Brain pericyte (primary cell): Measurements from ENCODE around the gene SDHAF2.
"Not testable (repeated sequence)": the region's sequence is repeated elsewhere in the genome, so short reads cannot be mapped to it uniquely, and the experiment has no call there.

ENCODE experiments used
- DNase-seq: peaks from one replicate; pipeline ENCODE4 v3.0.0-alpha.2; 2012; ENCODE audit warnings: low read depth, low spot score

SDHAF2 gene

GRCh38 chr11:61476371-61476770 lies 46.4 kb downstream of the SDHAF2 start:
- DNase-seq: no peak

GRCh38 chr11:61477126-61477525 lies 47.2 kb downstream of the SDHAF2 start:
- no peak for DNase-seq

- no peak for DNase-seq
Measured at GRCh38 chr11:61477727-61478148, 47.8 kb downstream of the SDHAF2 start.

GRCh38 chr11:61479360-61480058 lies 49.6 kb downstream of the SDHAF2 start:
- not testable (repeated sequence) for DNase-seq

GRCh38 chr11:61480261-61480993 lies 50.5 kb downstream of the SDHAF2 start:
- no peak for DNase-seq

- DNase-seq: no peak
Measured at GRCh38 chr11:61480994-61481335, 51.0 kb downstream of the SDHAF2 start.

- DNase-seq: no peak
Measured at GRCh38 chr11:61481806-61482205, 51.9 kb downstream of the SDHAF2 start.

GRCh38 chr11:61482513-61482912 lies 52.6 kb downstream of the SDHAF2 start:
- DNase-seq: no peak

- DNase-seq: no peak
Measured at GRCh38 chr11:61484541-61484940, 54.6 kb downstream of the SDHAF2 start.

GRCh38 chr11:61485080-61485479 lies 55.2 kb downstream of the SDHAF2 start:
- DNase-seq: no peak

GRCh38 chr11:61486011-61486620 lies 56.2 kb downstream of the SDHAF2 start:
- DNase-seq: no peak

GRCh38 chr11:61486779-61487178 lies 56.9 kb downstream of the SDHAF2 start:
- no peak for DNase-seq

GRCh38 chr11:61487342-61488025 lies 57.6 kb downstream of the SDHAF2 start:
- no peak for DNase-seq

- DNase-seq: no peak
Measured at GRCh38 chr11:61488651-61489291, 58.8 kb downstream of the SDHAF2 start.

- DNase-seq: no peak
Measured at GRCh38 chr11:61489833-61490721, 60.2 kb downstream of the SDHAF2 start.

- DNase-seq: no peak
Measured at GRCh38 chr11:61491736-61492395, 61.9 kb downstream of the SDHAF2 start.

GRCh38 chr11:61494381-61494961 lies 64.5 kb downstream of the SDHAF2 start:
- DNase-seq: no peak

- no peak for DNase-seq
Measured at GRCh38 chr11:61495801-61496601, 66.1 kb downstream of the SDHAF2 start.
